Heart left ventricle (tissue), 16 donors: ENCODE data around the gene FNDC10. TPM values are rescaled to one million over a fixed set of nuclear protein-coding genes. Genes with fewer than 3 reads are reported as not detected.
A peak's percentile ranks its signal among the peaks of the same experiment; 100 is the strongest.

Experiments
- ATAC-seq, 4 donors: fragments of 200-7000 bp; cut with Tn5 transposase; one replicate each; pipeline ENCODE4 v1.9.1; 2020 to 2022; ENCODE audit warnings: moderate library complexity in 4 of 4, mild to moderate bottlenecking in 3 of 4, moderate number of reproducible peaks in 1 of 4
- DNase-seq, 5 donors: peaks; one replicate each; pipeline ENCODE4 v3.0.0-alpha.2; 2020
- H3K27ac ChIP-seq, 12 donors: fragments of 200-600 bp; sonication (generic) in 4 of 12; one replicate each; pipeline versions ENCODE4 v1.5.0 to v1.8.0; 2016 to 2022; ENCODE audit warnings: mild to moderate bottlenecking in 2 of 12
- H3K27me3 ChIP-seq, 9 donors: fragments of 200-600 bp; sonication (generic) in 2 of 9; one replicate each; pipeline versions ENCODE4 v1.5.1 to v1.8.0; 2016 to 2022; ENCODE audit warnings: mild to moderate bottlenecking in 3 of 9
- H3K36me3 ChIP-seq, 9 donors: fragments of 200-600 bp; sonication (generic) in 2 of 9; one replicate each; pipeline versions ENCODE4 v1.5.0 to v1.8.0; 2018 to 2022; ENCODE audit warnings: mild to moderate bottlenecking in 2 of 9
- H3K4me1 ChIP-seq, 12 donors: fragments of 200-600 bp; sonication (generic) in 4 of 12; one replicate each; pipeline versions ENCODE4 v1.5.0 to v1.8.0; 2016 to 2022; ENCODE audit warnings: mild to moderate bottlenecking in 3 of 12
- H3K4me3 ChIP-seq, 12 donors: fragments of 200-600 bp; sonication (generic) in 4 of 12; one replicate each; pipeline versions ENCODE4 v1.5.0 to v1.8.0; 2017 to 2022; ENCODE audit warnings: mild to moderate bottlenecking in 9 of 12, moderate library complexity in 4 of 12
- H3K9me3 ChIP-seq, 12 donors: fragments of 200-600 bp; sonication (generic) in 4 of 12; one replicate each; pipeline versions ENCODE4 v1.5.0 to v1.8.0; 2016 to 2022; ENCODE audit warnings: mild to moderate bottlenecking in 1 of 12
- POLR2A ChIP-seq, 2 donors: fragments of 450-650 bp; IDR thresholded peaks; one replicate each; pipeline ENCODE4 v1.6.1; 2017; ENCODE audit warnings: antibody characterized with exemption in 2 of 2, mild to moderate bottlenecking in 2 of 2, moderate library complexity in 2 of 2
- WGBS, 4 donors: extraction: QIAGEN DNeasy Blood & Tissue Kit in 2 of 4; methylation state at CpG; one replicate each; pipeline versions ENCODE4 v1.1.5 to v1.1.7; 2013 to 2018; 5-methylcytosine and 5-hydroxymethylcytosine counted together
- intact Hi-C, 10 donors: fragments of 100-400 bp; cut with DNase I; formaldehyde crosslinking; loops; one replicate each; pipeline versions ENCODE4 v1.11.1 to v1.14.2; 2022
- polyA plus RNA-seq, 2 donors: library from polyadenylated mRNA; stranded (reverse); fragments of 200-250 nt; gene quantifications; one replicate each; pipeline ENCODE4 v1.2.3, GENCODE V29; 2013
- total RNA-seq, 9 donors: library from RNA; depleted of rRNA in 2 of 9; stranded (reverse); fragments of >200 nt in 2 of 9; fragmentation: NEBNext Ultra II Directional in 3 of 9; extraction: Animal tissue kit (Norgen Biotek cat#: 25700) in 3 of 9; gene quantifications; one replicate each; pipeline versions ENCODE4 v1.1.0 to v1.2.4, GENCODE V29; 2016 to 2023
- TF ChIP-seq, protein P1 (sequence below), 12 donors: fragments of 200-600 bp; sonication (generic) in 4 of 12; IDR thresholded peaks; one replicate each; pipeline versions ENCODE4 v1.5.0 to v1.8.0; 2018 to 2022; ENCODE audit warnings: antibody characterized with exemption in 12 of 12, mild to moderate bottlenecking in 5 of 12
- donor health status: ischemic (EF 13 %, LVEDD 7.1; RV severe dilation, severe dysfunction).
- donor health status: healthy with polysubstance abuse.
- donor health status: DM: no; HTN: yes; CAD: no.
- donor health status: DM: no; HTN: no; CAD: no.
- donor health status: ischemic (EF 25% LVEDD 6.9; RV normal size, moderate dysfunction).
- donor health status: ischemic (EF 25% LVEDD 5.7; RV mildly dilated, moderate dysfunction).
- donor health status: healthy.
- donor health status: DM: yes; HTN: yes; CAD: no.
- donor health status: ischemic (EF 35%, LVEDD 5.7; RV mildly dilated, moderate dysfunction).
- donor health status: nonischemic (EF 11% LVEDD 7.7; RV severe dilation, severe dysfunction).
- donor health status: DM: yes; HTN: yes; CAD: no.
- donor health status: PGD.
- donor health status: ischemic (EF 29% LVEDD 5.4; RV normal size, mild dysfunction).
- donor health status: nonischemic (EF 23%, LVEDD 6.1; RV moderate dilation, normal function).

The FNDC10 gene
- total and polyA plus RNA-seq, 11 donors, result 1.1 to 6.7 (median 3.6) TPM

GRCh38 chr1:1624443-1625403 is 24.8 kb upstream of the FNDC10 start:
- peak; percentile 80 to 91 (median 83) for DNase-seq
- TF ChIP-seq POLR2A (IDR thresholded peaks at IDR 0.05), result no peak
- TF ChIP-seq, protein P1, sequence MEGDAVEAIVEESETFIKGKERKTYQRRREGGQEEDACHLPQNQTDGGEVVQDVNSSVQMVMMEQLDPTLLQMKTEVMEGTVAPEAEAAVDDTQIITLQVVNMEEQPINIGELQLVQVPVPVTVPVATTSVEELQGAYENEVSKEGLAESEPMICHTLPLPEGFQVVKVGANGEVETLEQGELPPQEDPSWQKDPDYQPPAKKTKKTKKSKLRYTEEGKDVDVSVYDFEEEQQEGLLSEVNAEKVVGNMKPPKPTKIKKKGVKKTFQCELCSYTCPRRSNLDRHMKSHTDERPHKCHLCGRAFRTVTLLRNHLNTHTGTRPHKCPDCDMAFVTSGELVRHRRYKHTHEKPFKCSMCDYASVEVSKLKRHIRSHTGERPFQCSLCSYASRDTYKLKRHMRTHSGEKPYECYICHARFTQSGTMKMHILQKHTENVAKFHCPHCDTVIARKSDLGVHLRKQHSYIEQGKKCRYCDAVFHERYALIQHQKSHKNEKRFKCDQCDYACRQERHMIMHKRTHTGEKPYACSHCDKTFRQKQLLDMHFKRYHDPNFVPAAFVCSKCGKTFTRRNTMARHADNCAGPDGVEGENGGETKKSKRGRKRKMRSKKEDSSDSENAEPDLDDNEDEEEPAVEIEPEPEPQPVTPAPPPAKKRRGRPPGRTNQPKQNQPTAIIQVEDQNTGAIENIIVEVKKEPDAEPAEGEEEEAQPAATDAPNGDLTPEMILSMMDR (IDR thresholded peaks at IDR 0.05), result peak in 1 of 12 donors; percentile 12
- Histone ChIP-seq H3K27ac (peak overlapping the region in 8 of 12 donors; percentile 9 to 78 (median 66)), H3K36me3 (peaks cover 0 to 39% (median 12%) of the 10 kb centered on the region in 9 donors), H3K27me3 (peaks cover 0 to 9% (median 0%) of the 10 kb centered on the region in 9 donors), H3K9me3 (no peaks in the 10 kb centered on the region), H3K4me1 (peaks cover 0 to 44% (median 20%) of the 10 kb centered on the region in 12 donors), H3K4me3 (peak overlapping the region in 7 of 12 donors; percentile 7 to 39 (median 28))
- intact Hi-C loops, result no loop called here
- 63 to 68% (median 65%) methylated on average over 29 to 38 of the region's 38 CpGs for WGBS, 4 donors
- peak; percentile 62 to 81 (median 68) for ATAC-seq

DNA sequence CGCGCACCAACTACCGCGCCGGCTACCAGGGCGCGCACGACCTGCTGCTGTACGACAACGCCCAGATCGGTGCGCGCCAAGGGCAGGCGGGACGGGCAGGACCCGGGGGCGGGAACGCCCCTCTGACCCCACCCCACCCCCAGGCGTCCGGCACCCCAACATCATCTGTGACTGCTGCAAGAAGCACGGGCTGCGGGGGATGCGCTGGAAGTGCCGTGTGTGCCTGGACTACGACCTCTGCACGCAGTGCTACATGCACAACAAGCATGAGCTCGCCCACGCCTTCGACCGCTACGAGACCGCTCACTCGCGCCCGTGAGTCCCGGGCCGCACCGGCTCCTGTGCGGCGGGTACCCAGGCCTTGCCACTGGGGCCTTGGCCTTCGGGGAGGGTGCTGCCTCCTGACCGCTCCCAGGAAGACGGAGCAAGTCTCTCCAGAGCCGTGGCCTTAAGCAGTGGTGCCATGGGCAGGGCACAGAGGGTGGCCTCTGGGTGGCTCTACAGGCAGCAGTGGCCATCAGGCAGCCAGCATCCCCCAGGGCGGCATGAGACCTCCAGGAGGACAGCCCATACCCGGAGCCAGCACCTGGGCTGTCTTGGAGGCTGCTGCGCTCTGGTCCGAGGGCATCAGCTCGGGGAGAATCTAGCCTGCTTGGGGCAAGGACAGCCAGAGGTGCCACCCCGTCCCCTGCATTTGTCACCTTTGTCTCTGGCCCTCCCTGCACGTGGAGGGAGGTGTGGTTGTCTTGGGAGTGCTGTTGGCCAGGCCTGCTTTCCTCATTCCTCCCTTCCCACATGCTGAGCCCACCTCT is 23.9 kb upstream of the FNDC10 start:
- peaks cover 0 to 2% (median 0%) of the 10 kb centered on the region in 9 donors for H3K27me3 ChIP-seq
- H3K4me3 ChIP-seq, result no peak overlapping the region
- H3K4me1 ChIP-seq, result peaks cover 0 to 49% (median 21%) of the 10 kb centered on the region in 12 donors
- intact Hi-C loops, result no loop called here
- H3K36me3 ChIP-seq, result peaks cover 0 to 32% (median 12%) of the 10 kb centered on the region in 9 donors
- no peak for ATAC-seq
- peak overlapping the region in 1 of 12 donors; percentile 76 for H3K27ac ChIP-seq
- no peaks in the 10 kb centered on the region for H3K9me3 ChIP-seq
- no peak for TF ChIP-seq POLR2A (IDR thresholded peaks at IDR 0.05)
- peak in 2 of 5 donors; percentile 31 to 64 for DNase-seq
- WGBS, 4 donors, result 94 to 96% (median 95%) methylated on average over 39 to 51 of the region's 51 CpGs

DNA sequence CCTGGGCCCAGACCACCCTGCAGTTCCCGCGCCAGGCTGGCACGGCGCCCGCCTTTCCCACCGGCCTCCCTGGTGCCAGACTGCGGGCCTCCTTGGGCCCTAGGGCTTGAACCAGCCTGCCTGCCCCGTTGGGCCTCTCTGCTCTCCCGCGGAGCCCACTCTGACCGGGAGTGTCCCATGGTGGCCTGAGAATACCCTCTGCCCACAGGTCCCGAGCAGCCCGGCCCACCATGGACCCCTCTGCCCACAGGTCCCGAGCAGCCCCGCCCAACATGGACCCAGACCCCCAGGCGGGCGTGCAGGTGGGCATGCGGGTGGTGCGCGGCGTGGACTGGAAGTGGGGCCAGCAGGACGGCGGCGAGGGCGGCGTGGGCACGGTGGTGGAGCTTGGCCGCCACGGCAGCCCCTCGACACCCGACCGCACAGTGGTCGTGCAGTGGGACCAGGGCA is 23.3 kb upstream of the FNDC10 start:
- TF ChIP-seq POLR2A (IDR thresholded peaks at IDR 0.05), result no peak
- TF ChIP-seq, protein P1 (IDR thresholded peaks at IDR 0.05), result no peak
- ATAC-seq, result no peak

GRCh38 chr1:1622788-1623094 is 22.8 kb upstream of the FNDC10 start:
- no peak overlapping the region for H3K27ac ChIP-seq
- ATAC-seq (no peak), DNase-seq (peak in 3 of 5 donors; percentile 24 to 51 (median 25))
- WGBS, 4 donors, result 91 to 94% (median 92%) methylated on average over 17 of the region's 17 CpGs
- H3K4me3 ChIP-seq, result no peak overlapping the region
- no peaks in the 10 kb centered on the region for H3K27me3 ChIP-seq
- H3K9me3 ChIP-seq, result no peaks in the 10 kb centered on the region
- H3K36me3 ChIP-seq, result peaks cover 0 to 30% (median 13%) of the 10 kb centered on the region in 9 donors
- TF ChIP-seq, protein P1 (IDR thresholded peaks at IDR 0.05), result no peak
- TF ChIP-seq POLR2A (IDR thresholded peaks at IDR 0.05), result no peak
- intact Hi-C loops, result no loop called here
- H3K4me1 ChIP-seq, result peaks cover 2 to 50% (median 21%) of the 10 kb centered on the region in 12 donors

More for the DNA sequence above, 23.3 kb upstream of the FNDC10 start:
- 96% methylated on average over 15 to 33 of the region's 33 CpGs for WGBS, 4 donors
- H3K4me3 ChIP-seq, result no peak overlapping the region
- intact Hi-C loops, result no loop called here
- no peak overlapping the region for H3K27ac ChIP-seq
- peaks cover 0 to 30% (median 12%) of the 10 kb centered on the region in 9 donors for H3K36me3 ChIP-seq
- peaks cover 0 to 49% (median 21%) of the 10 kb centered on the region in 12 donors for H3K4me1 ChIP-seq
- DNase-seq, result peak in 3 of 5 donors; percentile 25 to 58 (median 31)
- H3K9me3 ChIP-seq, result no peaks in the 10 kb centered on the region
- no peaks in the 10 kb centered on the region for H3K27me3 ChIP-seq
